T-helper 2 cell treated with Interferon-gamma antibody and Interleukin-4, amounts not matched to agents 100 ng/mL and 5 ng/mL, for 36 hours (primary cell): ENCODE results near the gene LACRT. TPM values are rescaled to one million over a fixed set of nuclear protein-coding genes. Genes with fewer than 3 reads are reported as not detected.

Experiments
- total RNA-seq: library from RNA; stranded (reverse); gene quantifications from 2 replicates; pipeline ENCODE4 v1.2.3, GENCODE V29; 2022

The LACRT gene
- total RNA-seq, 1 donor from 2014 or later: not detected

Other genes with a start within 250 kb of the LACRT start
- gene ITGA5, start 215.6 kb downstream of the LACRT start, total RNA-seq: 80.3 and 81.0 TPM in 2 replicates
- 9.4 and 10.2 TPM in 2 replicates for gene GTSF1, start 161.3 kb downstream of the LACRT start, total RNA-seq
- gene NCKAP1L, start 137.1 kb downstream of the LACRT start, total RNA-seq: 167 and 169 TPM in 2 replicates
- 18.5 and 18.7 TPM in 2 replicates for gene PDE1B, start 85.3 kb downstream of the LACRT start, total RNA-seq
- not detected in 2 replicates for gene PPP1R1A, start 46.2 kb downstream of the LACRT start, total RNA-seq
- not detected in 2 replicates for gene DCD, start 13.5 kb upstream of the LACRT start, total RNA-seq
- not detected in 2 replicates for gene MUCL1, start 219.6 kb upstream of the LACRT start, total RNA-seq